Measurements from ENCODE around the gene COMTD1.

GRCh38 chr10:75208181-75208580 is 27.6 kb downstream of the COMTD1 start:
- no peak for TF ChIP-seq EP300 (IDR thresholded peaks at IDR 0.05; ENCODE audit: borderline replicate concordance in 1 of 2, control insufficient read depth in 1 of 2, low read depth in 2 of 2, low read length in 2 of 2)
- no peak for TF ChIP-seq POLR2A (IDR thresholded peaks at IDR 0.05; ENCODE audit: low read depth, low read length)
- TF ChIP-seq TARDBP (IDR thresholded peaks at IDR 0.05; ENCODE audit: borderline replicate concordance): no peak
- no peak for TF ChIP-seq TAF1 (IDR thresholded peaks at IDR 0.05; ENCODE audit: borderline replicate concordance, low read depth, low read length)
- TF ChIP-seq RFX5 (IDR thresholded peaks at IDR 0.05; ENCODE audit: low read depth, low read length): no peak
- no peak for TF ChIP-seq ZNF274 (IDR thresholded peaks at IDR 0.05; ENCODE audit: insufficient read depth, insufficient read length)
- TF ChIP-seq CTCF (IDR thresholded peaks at IDR 0.05 in 2 of 3, conservative IDR thresholded peaks at IDR 0.05 in 1 of 3; ENCODE audit: control insufficient read depth in 2 of 3, extremely low read depth in 1 of 3, insufficient read depth in 1 of 3, low read depth in 3 of 3, low read length in 3 of 3): no peak
- no peak for TF ChIP-seq EZH2 (IDR thresholded peaks at IDR 0.05; ENCODE audit: borderline replicate concordance, control insufficient read depth, low read depth, low read length)

Measured in GM12878 (cell line).